Measurements from ENCODE around the gene EIF3K. TPM values are rescaled to one million over a fixed set of nuclear protein-coding genes. Genes with fewer than 3 reads are reported as not detected.
"Not testable (repeated sequence)": the region's sequence is repeated elsewhere in the genome, so short reads cannot be mapped to it uniquely, and the experiment has no call there.

Gene EIF3K
- total RNA-seq, 1 donor from 2014 or later: 258 TPM

- Mint-ChIP-seq H3K36me3 (ENCODE audit: unreplicated experiment) (no peaks in the 10 kb centered on the region), H3K9me3 (ENCODE audit: unreplicated experiment) (no peaks in the 10 kb centered on the region), H3K27me3 (ENCODE audit: unreplicated experiment) (peaks cover 5% of the 10 kb centered on the region), H3K4me3 (ENCODE audit: unreplicated experiment) (no peak overlapping the region), H3K4me1 (ENCODE audit: unreplicated experiment) (peaks cover 5% of the 10 kb centered on the region), H3K27ac (ENCODE audit: unreplicated experiment) (no peak overlapping the region)
- TF ChIP-seq CTCF (IDR thresholded peaks at IDR 0.05): no peak
- DNase-seq (ENCODE audit: extremely low spot score, unreplicated experiment): no peak
Measured at GRCh38 chr19:38592940-38593339, 26.0 kb upstream of the EIF3K start.

GRCh38 chr19:38596057-38596981 lies 22.7 kb upstream of the EIF3K start:
- Mint-ChIP-seq H3K36me3 (ENCODE audit: unreplicated experiment) (no peaks in the 10 kb centered on the region), H3K27me3 (ENCODE audit: unreplicated experiment) (peaks cover 7% of the 10 kb centered on the region), H3K4me1 (ENCODE audit: unreplicated experiment) (peaks cover 5% of the 10 kb centered on the region)

GRCh38 chr19:38597075-38597474 lies 21.9 kb upstream of the EIF3K start:
- no peak for DNase-seq (ENCODE audit: extremely low spot score, unreplicated experiment)
- H3K27ac Mint-ChIP-seq (ENCODE audit: unreplicated experiment): no peak overlapping the region
- peaks cover 7% of the 10 kb centered on the region for H3K27me3 Mint-ChIP-seq (ENCODE audit: unreplicated experiment)
- peaks cover 5% of the 10 kb centered on the region for H3K4me1 Mint-ChIP-seq (ENCODE audit: unreplicated experiment)
- TF ChIP-seq CTCF (IDR thresholded peaks at IDR 0.05): no peak
- H3K36me3 Mint-ChIP-seq (ENCODE audit: unreplicated experiment): no peaks in the 10 kb centered on the region
- no peaks in the 10 kb centered on the region for H3K9me3 Mint-ChIP-seq (ENCODE audit: unreplicated experiment)
- no peak overlapping the region for H3K4me3 Mint-ChIP-seq (ENCODE audit: unreplicated experiment)

More at GRCh38 chr19:38596057-38596981, 22.7 kb upstream of the EIF3K start:
- no peak for TF ChIP-seq CTCF (IDR thresholded peaks at IDR 0.05)
- no peak for DNase-seq (ENCODE audit: extremely low spot score, unreplicated experiment)
- no peak overlapping the region for H3K4me3 Mint-ChIP-seq (ENCODE audit: unreplicated experiment)
- H3K27ac Mint-ChIP-seq (ENCODE audit: unreplicated experiment): no peak overlapping the region
- no peaks in the 10 kb centered on the region for H3K9me3 Mint-ChIP-seq (ENCODE audit: unreplicated experiment)

GRCh38 chr19:38599722-38600121 lies 19.3 kb upstream of the EIF3K start:
- Mint-ChIP-seq H3K27ac (ENCODE audit: unreplicated experiment) (no peak overlapping the region), H3K27me3 (ENCODE audit: unreplicated experiment) (peaks cover 7% of the 10 kb centered on the region), H3K36me3 (ENCODE audit: unreplicated experiment) (no peaks in the 10 kb centered on the region), H3K4me1 (ENCODE audit: unreplicated experiment) (peaks cover 5% of the 10 kb centered on the region), H3K4me3 (ENCODE audit: unreplicated experiment) (no peak overlapping the region), H3K9me3 (ENCODE audit: unreplicated experiment) (no peaks in the 10 kb centered on the region)
- TF ChIP-seq CTCF (IDR thresholded peaks at IDR 0.05): no peak
- no peak for DNase-seq (ENCODE audit: extremely low spot score, unreplicated experiment)

- not testable (repeated sequence) for DNase-seq (ENCODE audit: extremely low spot score, unreplicated experiment); H3K36me3 Mint-ChIP-seq (ENCODE audit: unreplicated experiment); H3K4me3 Mint-ChIP-seq (ENCODE audit: unreplicated experiment); H3K4me1 Mint-ChIP-seq (ENCODE audit: unreplicated experiment); H3K27ac Mint-ChIP-seq (ENCODE audit: unreplicated experiment); H3K27me3 Mint-ChIP-seq (ENCODE audit: unreplicated experiment); H3K9me3 Mint-ChIP-seq (ENCODE audit: unreplicated experiment)
Measured at GRCh38 chr19:38602856-38603255, 16.1 kb upstream of the EIF3K start.

Data from osteocyte (in vitro differentiated cells).